ENCODE data around the gene PIGQ. TPM values are rescaled to one million over a fixed set of nuclear protein-coding genes. Genes with fewer than 3 reads are reported as not detected.

PIGQ gene
- total and polyA plus RNA-seq, 2 experiments from 2014 or later, result 30.2 to 62.3 TPM

DNA sequence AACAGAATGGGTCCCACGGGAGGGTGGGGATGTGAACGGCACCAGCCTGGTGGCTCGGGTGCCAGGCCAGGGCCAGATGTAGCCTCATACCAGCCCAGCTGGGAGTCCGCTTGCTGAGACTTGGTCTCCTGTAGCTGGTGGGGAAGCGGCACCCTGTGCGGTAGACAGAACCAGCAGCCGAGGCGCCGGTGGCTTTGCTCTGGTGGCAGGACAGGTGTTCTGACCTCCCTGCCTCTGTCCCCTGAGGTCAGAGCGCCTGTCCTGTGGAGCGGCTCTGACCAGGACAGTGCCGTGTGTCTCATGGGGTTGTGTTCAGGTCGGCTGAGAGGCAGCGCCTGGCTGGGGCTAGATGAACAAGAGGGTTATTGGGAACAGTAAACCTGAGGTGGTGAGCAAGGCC, 40.2 kb downstream of the PIGQ start:
- Histone ChIP-seq H3K27ac (ENCODE audit: low read depth) (no peak overlapping the region), H3F3A (replicated peaks; ENCODE audit: low read depth) (peaks cover 4% of the 10 kb centered on the region), H3K27me3 (ENCODE audit: insufficient read depth) (no peaks in the 10 kb centered on the region), H3K4me3 (no peak overlapping the region), H4K20me1 (replicated peaks; ENCODE audit: insufficient read depth) (peaks cover 4% of the 10 kb centered on the region), H2AFZ (no peak overlapping the region), H3K9me2 (ENCODE audit: insufficient read depth) (no peaks in the 10 kb centered on the region), H3K4me1 (ENCODE audit: insufficient read depth) (no peaks in the 10 kb centered on the region), H3K4me2 (no peak overlapping the region), H3K79me2 (replicated peaks; ENCODE audit: insufficient read depth) (peaks cover 2% of the 10 kb centered on the region; the same call in 1 of the 2 replicates), H3K36me3 (ENCODE audit: insufficient read depth) (no peaks in the 10 kb centered on the region)
- Mint-ChIP-seq H3K36me3 (ENCODE audit: low read depth) (peaks cover 21% of the 10 kb centered on the region), H3K4me3 (no peak overlapping the region), H3K4me1 (peaks cover 9% of the 10 kb centered on the region), H3K9me3 (peaks cover 21% of the 10 kb centered on the region), H3K27me3 (ENCODE audit: insufficient read depth, low read depth, poor library complexity) (peaks cover 15% of the 10 kb centered on the region), H3K27ac (no peak overlapping the region)
- TF ChIP-seq NANOG (IDR thresholded peaks at IDR 0.05; ENCODE audit: borderline replicate concordance) (no peak), JUNB (IDR thresholded peaks at IDR 0.05; ENCODE audit: unreplicated experiment) (no peak), STAT1 (IDR thresholded peaks at IDR 0.05; ENCODE audit: unreplicated experiment) (no peak), ZNF114 (CRISPR knock-in tag; IDR thresholded peaks at IDR 0.05) (no peak), ZNF331 (CRISPR knock-in tag; IDR thresholded peaks at IDR 0.05; ENCODE audit: low read depth) (no peak), EZH2phosphoT487 (IDR thresholded peaks at IDR 0.05; ENCODE audit: unreplicated experiment) (no peak)
- TF ChIP-seq, protein P1, sequence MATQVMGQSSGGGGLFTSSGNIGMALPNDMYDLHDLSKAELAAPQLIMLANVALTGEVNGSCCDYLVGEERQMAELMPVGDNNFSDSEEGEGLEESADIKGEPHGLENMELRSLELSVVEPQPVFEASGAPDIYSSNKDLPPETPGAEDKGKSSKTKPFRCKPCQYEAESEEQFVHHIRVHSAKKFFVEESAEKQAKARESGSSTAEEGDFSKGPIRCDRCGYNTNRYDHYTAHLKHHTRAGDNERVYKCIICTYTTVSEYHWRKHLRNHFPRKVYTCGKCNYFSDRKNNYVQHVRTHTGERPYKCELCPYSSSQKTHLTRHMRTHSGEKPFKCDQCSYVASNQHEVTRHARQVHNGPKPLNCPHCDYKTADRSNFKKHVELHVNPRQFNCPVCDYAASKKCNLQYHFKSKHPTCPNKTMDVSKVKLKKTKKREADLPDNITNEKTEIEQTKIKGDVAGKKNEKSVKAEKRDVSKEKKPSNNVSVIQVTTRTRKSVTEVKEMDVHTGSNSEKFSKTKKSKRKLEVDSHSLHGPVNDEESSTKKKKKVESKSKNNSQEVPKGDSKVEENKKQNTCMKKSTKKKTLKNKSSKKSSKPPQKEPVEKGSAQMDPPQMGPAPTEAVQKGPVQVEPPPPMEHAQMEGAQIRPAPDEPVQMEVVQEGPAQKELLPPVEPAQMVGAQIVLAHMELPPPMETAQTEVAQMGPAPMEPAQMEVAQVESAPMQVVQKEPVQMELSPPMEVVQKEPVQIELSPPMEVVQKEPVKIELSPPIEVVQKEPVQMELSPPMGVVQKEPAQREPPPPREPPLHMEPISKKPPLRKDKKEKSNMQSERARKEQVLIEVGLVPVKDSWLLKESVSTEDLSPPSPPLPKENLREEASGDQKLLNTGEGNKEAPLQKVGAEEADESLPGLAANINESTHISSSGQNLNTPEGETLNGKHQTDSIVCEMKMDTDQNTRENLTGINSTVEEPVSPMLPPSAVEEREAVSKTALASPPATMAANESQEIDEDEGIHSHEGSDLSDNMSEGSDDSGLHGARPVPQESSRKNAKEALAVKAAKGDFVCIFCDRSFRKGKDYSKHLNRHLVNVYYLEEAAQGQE (IDR thresholded peaks at IDR 0.05; ENCODE audit: unreplicated experiment), result no peak
- TF ChIP-seq, protein P2, sequence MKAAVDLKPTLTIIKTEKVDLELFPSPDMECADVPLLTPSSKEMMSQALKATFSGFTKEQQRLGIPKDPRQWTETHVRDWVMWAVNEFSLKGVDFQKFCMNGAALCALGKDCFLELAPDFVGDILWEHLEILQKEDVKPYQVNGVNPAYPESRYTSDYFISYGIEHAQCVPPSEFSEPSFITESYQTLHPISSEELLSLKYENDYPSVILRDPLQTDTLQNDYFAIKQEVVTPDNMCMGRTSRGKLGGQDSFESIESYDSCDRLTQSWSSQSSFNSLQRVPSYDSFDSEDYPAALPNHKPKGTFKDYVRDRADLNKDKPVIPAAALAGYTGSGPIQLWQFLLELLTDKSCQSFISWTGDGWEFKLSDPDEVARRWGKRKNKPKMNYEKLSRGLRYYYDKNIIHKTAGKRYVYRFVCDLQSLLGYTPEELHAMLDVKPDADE (IDR thresholded peaks at IDR 0.05), result no peak
- ATAC-seq, result no peak
- DNase-seq (ENCODE audit: low spot score), result no peak

DNA sequence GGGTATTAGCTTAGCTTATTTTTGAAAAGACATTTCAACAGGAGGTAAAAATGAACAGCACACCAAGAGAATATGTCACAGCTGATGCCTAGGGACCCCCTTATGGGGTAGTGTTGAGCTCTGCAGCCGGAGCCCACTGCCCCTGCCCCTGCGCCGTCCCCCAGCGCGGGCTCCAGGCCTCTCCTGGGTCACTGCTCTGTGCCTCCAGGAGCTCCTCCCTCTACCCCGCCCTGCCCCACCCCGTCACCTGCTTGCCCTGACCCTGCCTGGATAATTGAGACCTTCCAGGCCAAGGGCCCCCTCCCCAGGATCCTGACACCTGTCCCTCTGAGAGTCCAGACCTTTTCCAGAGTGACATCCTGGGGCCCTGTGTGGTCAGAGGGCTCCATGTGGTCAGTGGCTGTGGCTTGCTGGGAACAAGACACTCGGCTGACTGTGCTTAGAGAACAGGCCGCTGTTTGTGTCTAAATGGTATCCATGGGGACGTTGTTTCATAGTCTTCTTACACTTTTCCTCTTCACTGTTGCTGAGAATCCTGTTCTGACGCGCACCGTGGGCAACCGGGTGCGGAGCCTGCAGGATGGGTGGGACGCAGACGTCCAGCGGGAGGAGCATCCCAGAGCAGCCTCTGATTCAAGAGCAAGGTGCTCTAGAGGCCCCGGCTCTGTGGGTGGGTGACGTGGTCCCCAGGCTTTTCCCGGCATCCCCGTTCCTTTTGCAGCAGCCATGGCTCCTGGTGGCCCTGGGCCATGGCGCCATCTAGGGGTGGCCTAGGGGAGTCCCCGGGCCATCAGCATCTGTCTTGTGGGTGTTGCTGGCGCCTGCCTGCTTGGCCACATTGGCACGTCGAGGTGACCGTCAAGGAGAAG, 41.0 kb downstream of the PIGQ start:
- peak; percentile 88 for DNase-seq (ENCODE audit: low spot score)
- peak overlapping the region; percentile 25; the same call in 1 of the 2 replicates for H3K27ac Mint-ChIP-seq
- H2AFZ ChIP-seq, result no peak overlapping the region
- no peak overlapping the region for H3K4me3 ChIP-seq
- 0 out of 2 replicates have a peak overlapping the region, but pooled peaks have one; percentile 59 for H3K27ac ChIP-seq (ENCODE audit: low read depth)
- no peak overlapping the region for H3K4me2 ChIP-seq
- TF ChIP-seq EZH2 (IDR thresholded peaks at IDR 0.05; ENCODE audit: low read depth, unreplicated experiment) (no peak), JUNB (IDR thresholded peaks at IDR 0.05; ENCODE audit: unreplicated experiment) (no peak), POLR2AphosphoS5 (IDR thresholded peaks at IDR 0.05; ENCODE audit: low read depth) (no peak), ZNF114 (CRISPR knock-in tag; IDR thresholded peaks at IDR 0.05) (no peak), ZNF331 (CRISPR knock-in tag; IDR thresholded peaks at IDR 0.05; ENCODE audit: low read depth) (no peak), CREB1 (CRISPR knock-in tag; IDR thresholded peaks at IDR 0.05; ENCODE audit: low read depth) (peak; percentile 21; the same call in 1 of the 2 replicates)
- TF ChIP-seq, protein P2 (IDR thresholded peaks at IDR 0.05), result no peak
- TF ChIP-seq, protein P3, sequence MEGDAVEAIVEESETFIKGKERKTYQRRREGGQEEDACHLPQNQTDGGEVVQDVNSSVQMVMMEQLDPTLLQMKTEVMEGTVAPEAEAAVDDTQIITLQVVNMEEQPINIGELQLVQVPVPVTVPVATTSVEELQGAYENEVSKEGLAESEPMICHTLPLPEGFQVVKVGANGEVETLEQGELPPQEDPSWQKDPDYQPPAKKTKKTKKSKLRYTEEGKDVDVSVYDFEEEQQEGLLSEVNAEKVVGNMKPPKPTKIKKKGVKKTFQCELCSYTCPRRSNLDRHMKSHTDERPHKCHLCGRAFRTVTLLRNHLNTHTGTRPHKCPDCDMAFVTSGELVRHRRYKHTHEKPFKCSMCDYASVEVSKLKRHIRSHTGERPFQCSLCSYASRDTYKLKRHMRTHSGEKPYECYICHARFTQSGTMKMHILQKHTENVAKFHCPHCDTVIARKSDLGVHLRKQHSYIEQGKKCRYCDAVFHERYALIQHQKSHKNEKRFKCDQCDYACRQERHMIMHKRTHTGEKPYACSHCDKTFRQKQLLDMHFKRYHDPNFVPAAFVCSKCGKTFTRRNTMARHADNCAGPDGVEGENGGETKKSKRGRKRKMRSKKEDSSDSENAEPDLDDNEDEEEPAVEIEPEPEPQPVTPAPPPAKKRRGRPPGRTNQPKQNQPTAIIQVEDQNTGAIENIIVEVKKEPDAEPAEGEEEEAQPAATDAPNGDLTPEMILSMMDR (conservative IDR thresholded peaks at IDR 0.05; ENCODE audit: low read depth in 2 of 2), result peak; percentile 83 to 91
- ATAC-seq, result peak; percentile 95
- no peaks in the 10 kb centered on the region for H3K4me1 ChIP-seq (ENCODE audit: insufficient read depth)
- peaks cover 9% of the 10 kb centered on the region for H3K4me1 Mint-ChIP-seq
- no peak overlapping the region for H3K4me3 Mint-ChIP-seq
- H3K79me2 ChIP-seq (replicated peaks; ENCODE audit: insufficient read depth), result no peaks in the 10 kb centered on the region
- H3K9me2 ChIP-seq (ENCODE audit: insufficient read depth), result no peaks in the 10 kb centered on the region
- no peaks in the 10 kb centered on the region for H3K27me3 ChIP-seq (ENCODE audit: insufficient read depth)
- peaks cover 12% of the 10 kb centered on the region for H3K27me3 Mint-ChIP-seq (ENCODE audit: insufficient read depth, low read depth, poor library complexity)
- peaks cover 14% of the 10 kb centered on the region; the same call in 2 of the 3 replicates for H3K36me3 Mint-ChIP-seq (ENCODE audit: low read depth)
- H3F3A ChIP-seq (replicated peaks; ENCODE audit: low read depth), result peaks cover 4% of the 10 kb centered on the region
- peaks cover 4% of the 10 kb centered on the region for H4K20me1 ChIP-seq (replicated peaks; ENCODE audit: insufficient read depth)
- H3K9me3 Mint-ChIP-seq, result peaks cover 13% of the 10 kb centered on the region
- H3K36me3 ChIP-seq (ENCODE audit: insufficient read depth), result no peaks in the 10 kb centered on the region

All from GM23338 (cell line).